Activated T-cell treated with anti-CD3 and anti-CD28 coated beads, Interleukin-2, amount 50 U/mL, for 72 hours (primary cell): ENCODE measurements around the gene NRXN2. TPM values are rescaled to one million over a fixed set of nuclear protein-coding genes. Genes with fewer than 3 reads are reported as not detected.
A peak's percentile ranks its signal among the peaks of the same experiment; 100 is the strongest.

Source experiments
- ATAC-seq, 2 donors: fragments of 150-1000 bp; cut with Tn5 transposase; replicated peaks in 1 of 2; 2 replicates each; pipeline ENCODE4 v1.10.0; 2021; ENCODE audit warnings: moderate library complexity in 2 of 2, mild to moderate bottlenecking in 1 of 2
- DNase-seq, 2 donors: peaks; one replicate each; pipeline ENCODE4 v3.0.0; 2021 to 2022; ENCODE audit warnings: mixed read lengths in 1 of 2
- H3K27ac Mint-ChIP-seq: one replicate; pipeline ENCODE4 v1.8.0; 2022; ENCODE audit warnings: mild to moderate bottlenecking, moderate library complexity, mixed read lengths
- H3K27me3 Mint-ChIP-seq: one replicate; pipeline ENCODE4 v1.8.0; 2022; ENCODE audit warnings: low read depth, mixed read lengths
- H3K36me3 Mint-ChIP-seq, 2 donors: one replicate each; pipeline ENCODE4 v1.8.0; 2022; ENCODE audit warnings: mixed read lengths in 2 of 2, mild to moderate bottlenecking in 1 of 2; ENCODE audit not compliant: insufficient read depth in 2 of 2
- H3K4me1 Mint-ChIP-seq: one replicate; pipeline ENCODE4 v1.8.0; 2022; ENCODE audit warnings: low read depth, mixed read lengths
- H3K4me3 Mint-ChIP-seq, 2 donors: one replicate each; pipeline ENCODE4 v1.8.0; 2022; ENCODE audit warnings: mild to moderate bottlenecking in 2 of 2, mixed read lengths in 2 of 2, moderate library complexity in 2 of 2
- H3K9me3 Mint-ChIP-seq, 2 donors: one replicate each; pipeline ENCODE4 v1.8.0; 2022; ENCODE audit warnings: mixed read lengths in 2 of 2
- total RNA-seq, 2 donors: library from RNA; stranded (reverse); gene quantifications; one replicate each; pipeline ENCODE4 v1.2.3, GENCODE V29; 2022

NRXN2 gene
- total RNA-seq, 2 donors from 2014 or later: 0.37 to 0.55 TPM

DNA sequence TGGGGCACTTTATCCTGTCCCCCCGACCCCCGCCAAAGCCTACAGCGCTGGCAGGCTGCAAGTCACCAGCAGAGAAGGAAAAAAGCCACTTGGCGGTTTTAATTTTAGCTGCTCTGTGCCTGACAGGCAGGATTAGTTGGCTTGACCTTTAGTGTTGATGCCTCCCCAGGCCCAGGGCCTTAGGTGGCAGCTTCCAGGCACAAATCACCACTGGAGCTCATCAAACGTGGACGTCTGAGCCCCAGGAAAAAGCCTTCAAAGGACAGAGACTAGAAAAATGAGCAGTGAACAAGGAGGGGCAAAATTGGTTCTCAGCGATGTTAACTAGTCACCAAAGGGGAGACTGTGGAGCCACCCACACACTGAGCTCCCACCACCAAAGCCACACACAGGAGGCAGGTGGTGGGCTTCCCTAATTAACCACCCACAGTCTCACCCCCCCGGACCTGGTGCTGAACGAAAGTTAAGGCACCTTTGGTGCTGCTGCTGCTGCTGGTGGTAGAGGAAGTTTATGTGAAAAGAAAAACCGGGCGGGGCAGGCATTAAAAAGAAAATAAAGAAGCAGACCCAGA, 41.1 kb upstream of the NRXN2 start:
- Mint-ChIP-seq H3K9me3 (no peaks in the 10 kb centered on the region), H3K27me3 (no peaks in the 10 kb centered on the region), H3K36me3 (peaks cover 11 to 38% of the 10 kb centered on the region in 2 donors), H3K4me1 (peaks cover 80% of the 10 kb centered on the region), H3K27ac (peak overlapping the region; percentile 85), H3K4me3 (peak overlapping the region; percentile 78 to 83)
- ATAC-seq (peak; percentile 28), DNase-seq (peak; percentile 40 to 44)

DNA sequence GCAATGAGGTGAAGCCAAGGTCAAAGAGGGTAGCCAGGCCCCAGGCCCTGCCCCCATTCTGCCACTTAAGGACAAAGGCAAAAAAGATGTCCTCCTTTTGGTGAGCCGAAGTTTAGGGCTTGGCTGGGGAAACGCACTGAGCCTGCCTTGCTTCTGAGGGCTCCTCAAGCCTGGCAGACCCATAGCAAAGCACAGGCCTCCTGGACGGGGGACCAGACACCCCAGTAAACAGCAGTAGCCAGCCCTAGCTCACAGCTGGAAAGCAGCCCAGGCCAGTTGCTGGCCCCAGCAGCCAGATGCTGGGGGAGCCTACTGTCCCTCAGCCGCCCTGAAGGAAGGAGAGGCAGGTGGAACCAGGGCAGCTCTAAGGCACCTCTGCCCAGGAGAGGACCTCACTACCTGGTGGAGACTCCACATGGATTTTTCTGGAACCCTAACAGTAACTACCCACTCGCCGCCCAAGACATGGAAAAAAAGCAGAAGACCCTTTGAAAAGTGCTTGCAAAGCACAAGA, 40.6 kb upstream of the NRXN2 start:
- H3K36me3 Mint-ChIP-seq: peaks cover 11 to 34% of the 10 kb centered on the region in 2 donors
- DNase-seq: peak in 1 of 2 donors; percentile 2

DNA sequence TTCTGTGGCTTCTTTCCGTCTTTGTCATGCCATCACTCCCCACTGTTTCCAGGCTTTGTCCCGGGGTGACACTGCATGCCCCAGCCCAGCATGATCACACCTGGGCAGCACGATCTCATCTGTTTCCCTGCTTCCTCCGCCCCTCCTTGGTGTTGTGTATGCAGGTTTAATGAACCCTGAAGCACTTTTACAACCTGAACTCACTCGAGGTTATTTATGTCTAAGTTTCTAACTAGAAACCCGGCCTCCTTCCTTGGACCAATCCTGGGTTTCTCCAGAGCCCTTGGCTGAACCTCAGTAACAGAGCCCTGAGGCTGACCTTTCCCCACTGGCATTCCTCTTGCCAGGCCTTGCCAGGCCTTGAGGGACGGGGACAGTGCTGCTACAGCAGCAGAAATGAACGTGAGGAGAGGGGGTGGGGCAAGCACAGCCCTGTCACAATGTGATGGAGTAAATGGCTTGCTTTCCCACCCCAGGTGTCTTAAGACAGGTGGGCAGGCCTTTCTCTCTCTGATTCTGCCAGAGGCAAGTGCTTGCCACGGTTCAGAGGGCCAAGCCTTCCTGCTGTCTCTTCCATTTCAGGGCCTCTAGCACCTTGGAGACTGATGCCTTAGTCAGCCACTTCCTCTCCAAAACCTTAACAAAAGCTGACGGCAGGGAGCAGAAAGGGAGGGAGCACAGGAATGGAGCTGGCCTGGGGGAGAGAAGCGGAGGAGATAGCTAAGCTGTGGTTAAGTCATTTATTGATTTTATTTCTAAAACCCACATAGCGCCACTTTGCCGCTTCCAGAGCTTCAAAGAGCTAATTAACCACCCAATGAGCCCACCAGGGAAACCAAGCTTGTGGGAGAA, 39.9 kb upstream of the NRXN2 start:
- H3K27ac Mint-ChIP-seq: peak overlapping the region; percentile 49
- ATAC-seq (peak in 1 of 2 donors; percentile 8), DNase-seq (peak in 1 of 2 donors; percentile 6)
- H3K4me1 Mint-ChIP-seq: peaks cover 69% of the 10 kb centered on the region
- H3K27me3 Mint-ChIP-seq: no peaks in the 10 kb centered on the region
- H3K9me3 Mint-ChIP-seq: no peaks in the 10 kb centered on the region
- H3K36me3 Mint-ChIP-seq: peaks cover 10 to 27% of the 10 kb centered on the region in 2 donors
- H3K4me3 Mint-ChIP-seq: peak overlapping the region; percentile 78 to 83

More for the DNA sequence above, 40.6 kb upstream of the NRXN2 start:
- H3K27me3 Mint-ChIP-seq: no peaks in the 10 kb centered on the region
- no peaks in the 10 kb centered on the region for H3K9me3 Mint-ChIP-seq
- peaks cover 76% of the 10 kb centered on the region for H3K4me1 Mint-ChIP-seq
- peak overlapping the region; percentile 78 to 83 for H3K4me3 Mint-ChIP-seq
- peak in 1 of 2 donors; percentile 2 for ATAC-seq
- peak overlapping the region; percentile 85 for H3K27ac Mint-ChIP-seq

DNA sequence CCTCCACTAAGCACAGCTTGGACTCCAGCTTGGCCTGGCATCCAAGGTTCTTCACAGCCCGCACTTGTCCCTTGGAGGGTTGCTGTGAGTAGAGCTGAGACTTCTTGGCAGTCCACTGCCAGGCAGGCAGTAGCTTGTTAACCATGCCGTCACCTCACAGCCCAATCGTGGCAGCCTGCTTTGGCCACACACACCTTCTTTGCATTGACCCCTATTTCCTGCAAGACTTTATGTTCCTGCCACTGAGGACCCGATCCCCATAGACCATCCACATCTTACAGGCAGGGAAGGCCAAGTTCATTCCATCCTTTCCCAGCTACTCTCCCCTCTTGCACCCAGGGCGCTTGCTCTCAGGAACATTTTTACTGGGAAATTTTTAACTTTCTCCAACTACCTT, 39.3 kb upstream of the NRXN2 start:
- no peaks in the 10 kb centered on the region for H3K27me3 Mint-ChIP-seq
- H3K4me1 Mint-ChIP-seq: peaks cover 63% of the 10 kb centered on the region
- ATAC-seq (no peak), DNase-seq (no peak)
- no peak overlapping the region for H3K4me3 Mint-ChIP-seq
- peak overlapping the region; percentile 49 for H3K27ac Mint-ChIP-seq
- peaks cover 6 to 21% of the 10 kb centered on the region in 2 donors for H3K36me3 Mint-ChIP-seq
- no peaks in the 10 kb centered on the region for H3K9me3 Mint-ChIP-seq

DNA sequence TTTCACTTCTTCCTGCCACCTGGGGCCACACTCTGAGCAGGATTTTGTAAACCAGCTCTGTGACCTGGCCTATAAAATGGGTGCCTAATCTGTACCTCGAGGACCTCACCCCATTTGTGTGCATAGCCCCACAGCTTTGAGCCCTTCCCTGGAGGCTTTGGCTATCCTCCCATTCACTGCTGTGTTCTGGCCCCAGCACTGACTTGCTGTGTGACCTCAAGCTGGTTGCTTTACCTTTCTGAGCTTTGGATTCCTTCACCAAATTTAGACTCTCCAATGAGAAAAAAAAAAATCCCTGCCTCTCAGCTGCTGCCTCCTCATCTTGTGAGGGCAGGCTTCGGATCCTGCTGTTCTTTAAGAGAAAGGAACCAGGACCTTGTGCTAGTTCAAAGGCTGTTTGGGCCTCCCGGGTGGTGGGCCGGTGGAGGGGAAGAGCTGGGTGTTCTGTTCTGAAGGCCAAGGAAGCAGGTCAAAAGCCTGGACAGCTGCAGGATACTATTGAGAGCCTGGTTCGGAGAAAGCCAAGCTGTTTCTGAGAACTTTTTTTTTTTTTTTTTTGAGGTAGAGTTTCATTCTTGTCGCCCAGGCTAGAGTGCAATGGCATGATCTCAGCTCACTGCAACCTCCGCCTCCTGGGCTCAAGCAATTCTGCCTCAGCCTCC, 37.9 kb upstream of the NRXN2 start:
- H3K36me3 Mint-ChIP-seq: peaks cover 5 to 15% of the 10 kb centered on the region in 2 donors
- H3K9me3 Mint-ChIP-seq: no peaks in the 10 kb centered on the region
- ATAC-seq (no peak), DNase-seq (peak in 1 of 2 donors; percentile 2)
- no peaks in the 10 kb centered on the region for H3K27me3 Mint-ChIP-seq
- H3K27ac Mint-ChIP-seq: peak overlapping the region; percentile 53
- no peak overlapping the region for H3K4me3 Mint-ChIP-seq
- peaks cover 52% of the 10 kb centered on the region for H3K4me1 Mint-ChIP-seq

DNA sequence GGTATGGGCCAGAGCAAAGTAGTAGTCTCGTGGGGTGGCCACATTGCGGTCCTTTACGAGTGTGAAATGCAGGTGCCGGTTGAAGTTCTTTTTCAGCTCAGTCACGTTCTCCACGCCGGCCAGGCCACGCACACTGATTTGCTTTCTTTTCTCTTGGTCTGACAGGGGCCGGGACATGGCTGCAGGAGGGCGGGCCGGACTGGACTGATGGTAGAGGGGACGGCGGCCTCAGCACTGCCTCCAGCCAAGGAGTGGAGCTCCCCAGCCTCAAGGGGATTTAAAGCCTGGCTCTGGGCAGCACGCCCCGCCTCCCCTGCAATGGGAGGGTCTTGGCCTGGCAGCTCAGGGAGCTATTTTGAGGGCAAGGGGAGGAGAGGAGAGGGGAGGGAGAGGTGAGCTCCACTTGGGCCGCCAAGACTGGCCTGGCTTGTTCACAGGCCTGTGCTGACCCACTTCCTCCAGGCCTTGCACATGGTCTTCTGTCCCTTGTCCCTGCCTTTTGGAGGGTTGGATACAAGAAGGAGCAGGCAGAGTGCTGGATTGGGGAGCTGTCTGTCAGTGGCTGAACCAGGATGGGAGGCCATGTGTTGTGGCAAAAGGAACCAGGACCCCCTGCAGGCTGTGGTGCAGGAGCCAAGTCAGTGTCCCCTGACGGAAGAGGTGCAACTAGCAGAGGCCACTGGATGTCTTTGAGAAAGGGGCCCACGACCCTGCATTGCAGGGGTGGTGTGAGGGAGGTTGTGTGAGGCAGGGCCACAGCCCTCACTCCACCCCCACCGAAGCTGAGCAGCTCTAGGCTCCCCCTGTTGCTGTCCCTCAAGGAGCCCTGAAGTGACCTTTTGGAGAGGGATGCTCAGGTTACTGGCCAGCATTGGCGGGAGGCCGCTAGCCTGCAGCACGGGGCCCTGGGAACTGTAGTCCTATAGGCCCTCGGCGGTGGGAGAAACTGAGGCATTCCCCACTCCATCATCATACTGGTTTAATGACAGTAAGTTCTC, 37.0 kb upstream of the NRXN2 start, which contains the start of gene PYGM:
Gene PYGM (minus strand): TSS at position 253 of the 998 bp plus-strand sequence. CDS start 76 bp downstream, at position 177.
- peaks cover 4 to 12% of the 10 kb centered on the region in 2 donors for H3K36me3 Mint-ChIP-seq
- peak; percentile 6 to 11 for ATAC-seq
- H3K9me3 Mint-ChIP-seq: no peaks in the 10 kb centered on the region
- H3K27me3 Mint-ChIP-seq: no peaks in the 10 kb centered on the region
- DNase-seq: no peak
- H3K4me3 Mint-ChIP-seq: peak within 1 kb of the TSS in 1 of 2 donors; percentile 20
- peaks cover 45% of the 10 kb centered on the region for H3K4me1 Mint-ChIP-seq
- H3K27ac Mint-ChIP-seq: peak within 1 kb of the TSS; percentile 53

DNA sequence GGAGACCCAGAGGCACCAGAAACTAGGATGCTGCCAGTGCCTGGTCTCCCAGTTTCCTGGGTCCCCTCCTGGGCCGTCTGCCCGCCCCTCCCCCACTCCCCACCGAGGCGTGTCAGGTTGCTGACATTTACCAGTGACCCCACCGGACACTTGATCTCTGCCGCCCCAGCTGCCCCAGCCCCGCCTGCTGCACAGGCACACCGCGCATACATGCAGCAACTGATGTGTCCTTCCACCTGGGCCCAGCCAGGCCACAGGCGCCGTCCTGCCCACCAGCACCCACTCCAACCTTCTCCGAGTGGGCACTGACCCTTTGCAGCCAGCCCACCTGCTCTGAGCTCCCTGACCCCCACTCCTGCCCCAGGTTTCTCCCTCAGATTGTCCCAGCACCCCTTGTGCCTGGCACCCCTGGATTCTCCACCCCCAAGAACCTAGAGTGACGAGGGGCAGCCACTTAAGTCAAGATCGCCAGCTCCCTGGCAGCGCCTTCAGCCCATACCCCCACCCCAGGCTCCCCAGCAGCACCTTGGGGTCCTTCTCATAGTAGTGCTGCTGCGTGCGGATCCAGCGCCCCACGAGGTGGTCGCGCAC, 36.2 kb upstream of the NRXN2 start:
- Mint-ChIP-seq H3K4me1 (peaks cover 37% of the 10 kb centered on the region), H3K9me3 (no peaks in the 10 kb centered on the region), H3K27ac (no peak overlapping the region), H3K4me3 (no peak overlapping the region), H3K36me3 (peaks cover 0 to 5% of the 10 kb centered on the region in 2 donors), H3K27me3 (no peaks in the 10 kb centered on the region)
- DNase-seq (no peak), ATAC-seq (no peak)

DNA sequence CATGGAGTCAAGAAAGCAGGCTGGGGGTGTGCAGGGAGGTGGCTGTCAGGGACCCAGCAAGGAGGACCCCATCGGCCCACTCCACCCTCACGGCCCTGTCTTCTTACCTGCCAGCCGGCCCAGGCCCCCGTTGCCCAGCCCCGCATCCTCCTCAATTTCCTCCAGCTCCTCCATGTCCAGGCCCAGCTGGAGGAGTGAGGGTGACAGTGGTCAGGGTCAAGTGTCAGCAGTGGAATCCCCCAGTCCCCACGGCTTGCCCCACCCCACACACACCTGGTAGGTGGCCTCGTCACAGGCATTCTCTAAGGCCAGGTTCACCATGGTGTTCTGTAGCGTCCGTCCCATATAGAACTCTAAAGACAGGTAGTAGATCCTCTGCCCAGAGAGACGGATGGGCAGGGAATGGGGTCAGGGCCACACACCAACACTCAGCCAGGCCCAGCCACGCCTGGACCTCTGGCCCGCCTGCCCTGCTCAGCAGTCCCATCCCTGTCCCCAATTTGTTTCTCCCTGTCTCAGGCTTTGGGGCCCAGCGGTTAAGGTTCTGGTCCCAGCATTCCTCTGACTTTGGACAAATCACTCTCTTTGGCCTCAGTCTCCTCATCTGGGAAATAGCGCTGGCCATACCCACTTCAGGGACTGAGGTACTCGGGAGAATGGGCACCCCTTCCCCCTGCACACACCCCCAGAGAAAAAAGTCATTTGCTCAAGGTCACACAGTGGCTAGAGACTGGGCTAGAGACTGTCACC, 35.5 kb upstream of the NRXN2 start:
- ATAC-seq: no peak
- DNase-seq: no peak
- no peaks in the 10 kb centered on the region for H3K27me3 Mint-ChIP-seq
- no peak overlapping the region for H3K27ac Mint-ChIP-seq
- no peaks in the 10 kb centered on the region for H3K9me3 Mint-ChIP-seq
- H3K36me3 Mint-ChIP-seq: peaks cover 0 to 2% of the 10 kb centered on the region in 2 donors
- H3K4me3 Mint-ChIP-seq: no peak overlapping the region
- peaks cover 30% of the 10 kb centered on the region for H3K4me1 Mint-ChIP-seq

DNA sequence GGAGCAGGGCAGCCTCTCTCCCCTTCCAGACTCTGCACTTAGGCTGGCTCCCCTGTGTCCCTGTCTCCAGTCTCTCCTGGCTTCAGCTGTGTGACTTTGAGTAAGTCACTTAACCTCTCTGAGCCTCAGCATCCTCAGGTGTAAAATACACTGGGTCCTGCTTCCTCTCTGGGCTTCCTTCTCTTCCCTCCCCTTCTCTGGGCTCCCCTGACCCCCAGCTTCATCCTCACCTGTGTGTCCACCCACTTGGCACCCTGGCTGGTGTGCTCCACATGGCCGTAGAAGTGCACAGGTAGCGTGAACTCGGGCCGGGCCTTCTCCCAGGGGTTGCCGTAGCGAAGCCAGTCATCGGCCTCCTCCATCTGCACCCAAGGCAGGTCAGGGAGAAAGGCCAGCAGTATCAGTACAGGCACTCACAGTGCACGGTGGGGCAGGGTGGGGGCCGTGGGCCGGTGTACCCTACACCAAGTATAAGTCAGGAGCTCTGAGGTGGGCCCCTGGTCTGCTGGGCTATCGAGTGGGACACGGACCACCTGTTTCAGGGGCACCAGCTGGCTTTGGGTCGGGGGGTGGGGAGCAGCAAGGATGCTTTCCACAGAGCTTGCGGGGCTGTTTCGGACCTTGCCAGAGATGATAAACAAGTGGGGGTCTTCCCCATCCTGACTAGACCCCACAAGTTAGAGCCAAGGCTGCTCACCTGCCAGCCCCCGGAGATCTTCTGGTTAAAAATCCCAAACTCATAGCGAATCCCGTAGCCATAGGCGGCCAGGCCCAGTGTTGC, 34.7 kb upstream of the NRXN2 start:
- DNase-seq: no peak

DNA sequence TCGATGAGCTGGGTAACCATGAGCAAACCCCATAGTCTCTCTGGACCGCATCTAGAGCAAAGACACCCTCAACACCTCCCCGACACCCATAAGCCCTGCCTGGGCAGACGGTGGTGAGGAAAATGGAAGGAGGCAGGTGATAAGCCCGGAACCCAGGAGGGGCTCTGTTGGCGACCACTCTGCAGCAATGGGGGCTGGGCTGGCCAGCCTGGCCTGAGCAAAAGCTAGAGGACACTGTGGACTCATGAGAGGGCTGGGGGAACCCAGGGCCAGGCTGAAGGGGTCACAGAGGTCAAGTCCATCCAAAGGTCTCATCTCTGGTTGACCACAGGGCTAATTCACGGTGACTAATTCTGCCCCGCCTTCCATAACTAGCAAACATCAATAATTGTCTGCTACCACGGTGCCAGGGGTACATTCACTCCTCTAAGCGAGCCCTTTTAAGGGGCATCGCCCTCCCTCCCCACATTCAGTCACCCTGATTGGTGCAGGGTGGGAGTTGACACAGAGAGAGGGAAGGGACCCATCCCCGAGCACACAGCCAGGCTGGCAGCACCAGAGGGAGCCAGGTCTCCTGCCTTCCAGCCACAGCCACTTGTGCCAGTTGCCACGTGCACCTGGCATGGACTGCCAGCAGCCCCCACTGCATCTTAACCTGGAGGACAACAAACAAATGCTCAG, 32.8 kb upstream of the NRXN2 start:
- ATAC-seq (no peak), DNase-seq (no peak)
- Mint-ChIP-seq H3K27ac (no peak overlapping the region), H3K4me1 (peaks cover 3% of the 10 kb centered on the region), H3K4me3 (no peak overlapping the region), H3K36me3 (peaks cover 0 to 2% of the 10 kb centered on the region in 2 donors), H3K9me3 (no peaks in the 10 kb centered on the region), H3K27me3 (no peaks in the 10 kb centered on the region)

More for the DNA sequence above, 34.7 kb upstream of the NRXN2 start:
- H3K4me1 Mint-ChIP-seq: peaks cover 22% of the 10 kb centered on the region
- H3K27me3 Mint-ChIP-seq: no peaks in the 10 kb centered on the region
- no peaks in the 10 kb centered on the region for H3K9me3 Mint-ChIP-seq
- peaks cover 0 to 1% of the 10 kb centered on the region in 2 donors for H3K36me3 Mint-ChIP-seq
- H3K4me3 Mint-ChIP-seq: no peak overlapping the region
- no peak for ATAC-seq
- no peak overlapping the region for H3K27ac Mint-ChIP-seq
